ENCODE results near the gene ECM2.

GRCh38 chr9:92480291-92480771 lies 55.5 kb downstream of the ECM2 start:
- TF ChIP-seq POLR2AphosphoS5 (IDR thresholded peaks at IDR 0.05) (no peak), POLR2A (IDR thresholded peaks at IDR 0.05) (no peak), CTCF (IDR thresholded peaks at IDR 0.05) (no peak)
